Measurements from ENCODE around the gene ZNF654. TPM values are rescaled to one million over a fixed set of nuclear protein-coding genes. Genes with fewer than 3 reads are reported as not detected.
"Not testable (repeated sequence)": the region's sequence is repeated elsewhere in the genome, so short reads cannot be mapped to it uniquely, and the experiment has no call there.

ZNF654 gene
- 10 to 100 TPM; 19.1 to 20.1 TPM for total RNA-seq

- Mint-ChIP-seq H3K27me3 (ENCODE audit: low read depth) (no peaks in the 10 kb centered on the region), H3K27ac (peak within 1 kb of the TSS; percentile 99), H3K4me3 (peak within 1 kb of the TSS; percentile 99 to 100), H3K9me3 (no peaks in the 10 kb centered on the region), H3K4me1 (ENCODE audit: low read depth) (peaks cover 63% of the 10 kb centered on the region), H3K36me3 (ENCODE audit: insufficient read depth in 2 of 2) (peaks cover 16 to 27% of the 10 kb centered on the region in 2 donors)
- ATAC-seq (replicated peaks in 1 of 2) (peak; percentile 93), DNase-seq (peak; percentile 99)
Observed at GRCh38 chr3:88058581-88059379, at the start of gene ZNF654, which contains the start of gene CGGBP1. TSS of gene ZNF654 (plus strand) at chr3:88059255. CDS start at chr3:88059320, 65 bp downstream. TSS of gene CGGBP1 (minus strand) at chr3:88059005. CDS start at chr3:88055976, 3,029 bp downstream.

GRCh38 chr3:88010810-88011209, 48.2 kb upstream of the ZNF654 start:
- ATAC-seq (replicated peaks in 1 of 2), result no peak
- no peak overlapping the region for H3K27ac Mint-ChIP-seq
- H3K4me1 Mint-ChIP-seq (ENCODE audit: low read depth), result no peaks in the 10 kb centered on the region
- no peaks in the 10 kb centered on the region for H3K27me3 Mint-ChIP-seq (ENCODE audit: low read depth)
- no peak for DNase-seq
- no peak overlapping the region for H3K4me3 Mint-ChIP-seq
- H3K9me3 Mint-ChIP-seq, result no peaks in the 10 kb centered on the region
- H3K36me3 Mint-ChIP-seq (ENCODE audit: insufficient read depth in 2 of 2), result no peaks in the 10 kb centered on the region

DNA sequence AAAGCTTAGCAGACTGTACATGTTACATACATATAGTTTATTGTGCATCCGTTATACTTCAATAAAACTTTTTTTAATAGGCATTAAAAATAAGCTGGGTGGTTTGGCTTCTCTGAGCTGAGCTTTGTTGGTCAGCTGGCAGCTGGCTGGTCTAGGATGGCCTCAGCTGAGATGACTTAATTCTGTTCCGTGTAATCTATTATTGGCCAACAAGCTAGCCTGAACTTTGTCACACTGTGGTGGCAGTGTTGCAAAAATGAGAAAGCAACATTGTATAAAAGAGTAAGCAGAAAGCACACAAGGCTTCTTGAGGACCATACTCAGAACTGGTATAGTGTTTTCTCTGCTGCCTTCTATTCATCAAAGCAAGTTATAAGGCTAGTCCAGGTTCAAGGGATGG, 45.5 kb upstream of the ZNF654 start:
- peaks cover 7% of the 10 kb centered on the region for H3K4me1 Mint-ChIP-seq (ENCODE audit: low read depth)
- H3K36me3 Mint-ChIP-seq (ENCODE audit: insufficient read depth in 2 of 2), result no peaks in the 10 kb centered on the region
- no peak overlapping the region for H3K27ac Mint-ChIP-seq
- no peaks in the 10 kb centered on the region for H3K9me3 Mint-ChIP-seq
- DNase-seq (no peak), ATAC-seq (replicated peaks in 1 of 2) (no peak)
- no peaks in the 10 kb centered on the region for H3K27me3 Mint-ChIP-seq (ENCODE audit: low read depth)
- H3K4me3 Mint-ChIP-seq, result no peak overlapping the region

DNA sequence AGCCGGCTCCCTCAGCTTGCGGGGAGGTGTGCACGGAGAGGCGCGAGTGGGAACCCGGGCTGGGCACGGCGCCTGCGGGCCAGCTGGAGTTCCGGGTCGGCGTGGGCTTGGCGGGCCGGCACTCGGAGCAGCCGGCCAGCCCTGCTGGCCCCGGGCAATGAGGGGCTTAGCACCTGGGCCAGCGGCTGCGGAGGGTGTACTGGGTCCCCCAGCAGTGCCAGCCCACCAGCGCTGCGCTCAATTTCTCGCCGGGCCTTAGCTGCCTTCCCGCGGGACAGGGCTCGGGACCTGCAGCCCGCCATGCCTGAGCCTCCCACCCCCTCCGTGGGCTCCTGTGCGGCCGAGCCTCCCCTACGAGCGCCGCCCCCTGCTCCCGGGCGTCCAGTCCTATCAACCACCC, 43.4 kb upstream of the ZNF654 start:
- H3K27me3 Mint-ChIP-seq (ENCODE audit: low read depth); ATAC-seq (replicated peaks in 1 of 2); H3K27ac Mint-ChIP-seq; H3K36me3 Mint-ChIP-seq (ENCODE audit: insufficient read depth in 2 of 2); H3K9me3 Mint-ChIP-seq; H3K4me3 Mint-ChIP-seq; H3K4me1 Mint-ChIP-seq (ENCODE audit: low read depth); DNase-seq: not testable (repeated sequence)

DNA sequence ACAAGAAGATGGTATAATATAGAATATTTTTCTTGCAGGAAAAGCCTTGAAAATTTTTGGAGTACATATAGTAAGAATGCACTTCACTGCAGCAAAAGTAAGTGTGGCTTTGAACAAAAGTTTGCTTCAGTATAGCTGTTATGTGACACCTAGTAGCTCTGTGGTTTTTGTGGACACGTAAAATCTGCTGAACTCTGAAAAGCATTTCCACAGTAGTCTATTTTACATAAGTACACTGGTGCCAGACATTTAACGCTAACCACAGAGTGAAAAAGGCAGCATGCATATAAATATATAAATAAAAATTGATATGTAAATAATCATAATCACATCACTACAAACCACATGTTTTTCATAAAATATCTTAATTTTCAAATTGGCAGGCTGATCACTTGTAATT, 40.0 kb upstream of the ZNF654 start:
- no peaks in the 10 kb centered on the region for H3K27me3 Mint-ChIP-seq (ENCODE audit: low read depth)
- no peak for DNase-seq
- ATAC-seq (replicated peaks in 1 of 2), result peak; percentile 53 to 64
- peaks cover 0 to 3% of the 10 kb centered on the region in 2 donors for H3K9me3 Mint-ChIP-seq
- peaks cover 2% of the 10 kb centered on the region in 2 donors for H3K36me3 Mint-ChIP-seq (ENCODE audit: insufficient read depth in 2 of 2)
- H3K4me3 Mint-ChIP-seq, result no peak overlapping the region
- H3K27ac Mint-ChIP-seq, result no peak overlapping the region
- H3K4me1 Mint-ChIP-seq (ENCODE audit: low read depth), result peaks cover 7% of the 10 kb centered on the region

DNA sequence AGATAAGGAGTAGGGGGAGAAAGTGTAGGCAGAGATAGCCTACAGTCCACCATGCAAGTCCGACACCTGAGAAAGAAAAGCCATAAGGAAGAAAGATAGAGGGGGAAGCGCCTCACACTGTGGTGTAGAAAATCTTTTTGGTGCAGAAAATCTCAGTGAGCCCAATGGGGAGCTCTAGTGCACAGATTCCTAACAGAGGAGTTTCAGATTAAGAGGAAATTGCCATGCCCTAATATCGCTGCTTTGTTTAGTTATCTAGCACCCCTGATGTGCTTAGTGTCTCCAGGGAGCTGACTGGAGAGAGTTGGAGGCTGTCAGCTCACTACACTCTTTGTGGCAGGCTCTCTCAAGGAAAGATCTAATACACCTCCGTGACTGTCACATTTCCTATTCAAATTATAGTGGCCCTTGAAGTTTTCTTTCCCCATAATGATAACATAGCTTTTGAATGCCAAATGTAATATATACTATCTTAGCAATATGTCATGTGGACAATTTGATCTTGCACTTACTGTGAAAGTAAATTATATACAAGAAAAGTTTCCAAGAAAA, 34.0 kb upstream of the ZNF654 start:
- H3K4me3 Mint-ChIP-seq, result no peak overlapping the region
- no peak overlapping the region for H3K27ac Mint-ChIP-seq
- peaks cover 2 to 3% of the 10 kb centered on the region in 2 donors for H3K9me3 Mint-ChIP-seq
- peaks cover 2% of the 10 kb centered on the region in 2 donors for H3K36me3 Mint-ChIP-seq (ENCODE audit: insufficient read depth in 2 of 2)
- no peaks in the 10 kb centered on the region for H3K27me3 Mint-ChIP-seq (ENCODE audit: low read depth)
- ATAC-seq (replicated peaks in 1 of 2) (no peak), DNase-seq (no peak)
- H3K4me1 Mint-ChIP-seq (ENCODE audit: low read depth), result peaks cover 7% of the 10 kb centered on the region

DNA sequence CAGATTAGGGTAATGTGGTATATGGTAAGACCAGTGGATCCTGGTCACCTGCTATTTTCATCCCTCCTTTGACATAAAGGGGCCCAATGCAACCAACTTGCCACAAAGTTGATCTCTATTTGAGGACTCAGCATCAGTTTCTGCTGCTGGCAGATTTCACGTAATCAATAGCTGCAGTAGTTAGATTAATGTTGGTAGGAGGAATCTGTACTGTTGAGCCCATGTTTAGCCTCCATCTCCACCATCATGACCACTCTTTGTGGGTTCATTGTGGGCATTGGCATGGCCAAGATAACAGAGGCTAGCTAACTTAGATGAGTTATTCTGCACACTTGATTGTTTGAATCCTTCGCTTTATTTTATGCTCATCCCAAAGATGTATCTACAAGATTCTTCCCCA, 30.2 kb upstream of the ZNF654 start:
- peaks cover 0 to 2% of the 10 kb centered on the region in 2 donors for H3K9me3 Mint-ChIP-seq
- H3K27ac Mint-ChIP-seq, result no peak overlapping the region
- H3K27me3 Mint-ChIP-seq (ENCODE audit: low read depth), result no peaks in the 10 kb centered on the region
- no peak for DNase-seq
- no peak overlapping the region for H3K4me3 Mint-ChIP-seq
- no peak for ATAC-seq (replicated peaks in 1 of 2)
- no peaks in the 10 kb centered on the region for H3K36me3 Mint-ChIP-seq (ENCODE audit: insufficient read depth in 2 of 2)
- peaks cover 34% of the 10 kb centered on the region for H3K4me1 Mint-ChIP-seq (ENCODE audit: low read depth)

GRCh38 chr3:88030210-88030609, 28.8 kb upstream of the ZNF654 start:
- peak overlapping the region; percentile 96 for H3K27ac Mint-ChIP-seq
- H3K9me3 Mint-ChIP-seq, result peaks cover 0 to 2% of the 10 kb centered on the region in 2 donors
- peaks cover 42% of the 10 kb centered on the region for H3K4me1 Mint-ChIP-seq (ENCODE audit: low read depth)
- H3K4me3 Mint-ChIP-seq, result peak overlapping the region; percentile 30 to 75
- no peaks in the 10 kb centered on the region for H3K27me3 Mint-ChIP-seq (ENCODE audit: low read depth)
- no peaks in the 10 kb centered on the region for H3K36me3 Mint-ChIP-seq (ENCODE audit: insufficient read depth in 2 of 2)
- ATAC-seq (replicated peaks in 1 of 2) (no peak), DNase-seq (no peak)

- ATAC-seq (replicated peaks in 1 of 2), result peak; percentile 81 to 86
Observed at GRCh38 chr3:88031642-88032077, 27.4 kb upstream of the ZNF654 start.

GRCh38 chr3:88032245-88032644, 26.8 kb upstream of the ZNF654 start:
- Mint-ChIP-seq H3K36me3 (ENCODE audit: insufficient read depth in 2 of 2) (no peaks in the 10 kb centered on the region), H3K27ac (peak overlapping the region; percentile 98), H3K4me1 (ENCODE audit: low read depth) (peaks cover 42% of the 10 kb centered on the region), H3K9me3 (peaks cover 0 to 2% of the 10 kb centered on the region in 2 donors), H3K4me3 (peak overlapping the region; percentile 84 to 96), H3K27me3 (ENCODE audit: low read depth) (no peaks in the 10 kb centered on the region)
- no peak for DNase-seq
- peak; percentile 27 to 56 for ATAC-seq (replicated peaks in 1 of 2)

More at GRCh38 chr3:88031642-88032077, 27.4 kb upstream of the ZNF654 start:
- Mint-ChIP-seq H3K27me3 (ENCODE audit: low read depth) (no peaks in the 10 kb centered on the region), H3K9me3 (peaks cover 0 to 2% of the 10 kb centered on the region in 2 donors), H3K27ac (peak overlapping the region; percentile 98), H3K36me3 (ENCODE audit: insufficient read depth in 2 of 2) (no peaks in the 10 kb centered on the region), H3K4me1 (ENCODE audit: low read depth) (peaks cover 42% of the 10 kb centered on the region), H3K4me3 (peak overlapping the region; percentile 84 to 96)
- DNase-seq, result peak; percentile 8 to 18

- Mint-ChIP-seq H3K36me3 (ENCODE audit: insufficient read depth in 2 of 2) (no peaks in the 10 kb centered on the region), H3K4me1 (ENCODE audit: low read depth) (peaks cover 42% of the 10 kb centered on the region), H3K27ac (peak overlapping the region; percentile 80), H3K4me3 (peak overlapping the region; percentile 24 to 64), H3K27me3 (ENCODE audit: low read depth) (no peaks in the 10 kb centered on the region), H3K9me3 (peaks cover 0 to 2% of the 10 kb centered on the region in 2 donors)
- DNase-seq, result no peak
- no peak for ATAC-seq (replicated peaks in 1 of 2)
Observed at GRCh38 chr3:88033079-88033478, 26.0 kb upstream of the ZNF654 start.

- Mint-ChIP-seq H3K4me3 (no peak overlapping the region), H3K27ac (no peak overlapping the region), H3K4me1 (ENCODE audit: low read depth) (peaks cover 42% of the 10 kb centered on the region), H3K36me3 (ENCODE audit: insufficient read depth in 2 of 2) (no peaks in the 10 kb centered on the region), H3K9me3 (peaks cover 0 to 2% of the 10 kb centered on the region in 2 donors), H3K27me3 (ENCODE audit: low read depth) (no peaks in the 10 kb centered on the region)
- DNase-seq, result no peak
- no peak for ATAC-seq (replicated peaks in 1 of 2)
Observed at GRCh38 chr3:88033808-88034207, 25.2 kb upstream of the ZNF654 start.

DNA sequence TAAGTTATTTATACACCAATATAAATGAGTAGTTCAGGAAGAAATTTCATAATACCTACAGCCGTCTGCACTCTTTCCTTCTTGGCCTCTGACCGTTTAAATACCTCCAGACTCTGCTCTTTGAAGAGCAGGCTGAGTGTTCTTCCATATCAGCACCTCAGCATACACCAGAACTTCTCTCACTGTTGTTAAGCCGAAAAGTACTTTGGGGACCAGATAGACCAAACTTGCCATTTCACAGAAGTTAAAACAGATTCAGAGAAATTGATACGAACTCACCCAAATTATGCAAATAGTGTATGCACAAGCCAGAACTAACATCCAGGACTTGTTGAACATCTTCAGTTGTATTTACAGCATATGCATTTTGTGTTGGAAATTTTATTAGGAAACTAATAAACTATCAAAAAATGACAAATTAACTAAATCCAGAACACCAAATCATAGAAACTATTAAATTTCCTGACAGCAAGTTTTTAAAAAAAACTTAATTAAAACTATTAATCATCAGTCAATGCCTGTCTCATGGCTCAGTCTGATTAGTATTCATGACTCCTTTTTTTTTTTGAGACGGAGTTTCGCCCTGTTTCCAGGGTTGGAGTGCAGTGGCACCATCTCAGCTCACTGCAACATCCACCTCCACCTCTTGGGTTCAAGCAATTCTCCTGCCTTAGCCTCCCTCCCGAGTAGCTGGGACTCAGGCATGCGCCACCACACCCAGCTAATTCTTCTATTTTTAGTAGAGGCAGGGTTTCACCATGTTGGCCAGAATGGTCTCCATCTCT, 24.4 kb upstream of the ZNF654 start:
- ATAC-seq (replicated peaks in 1 of 2) (no peak), DNase-seq (no peak)
- peaks cover 38% of the 10 kb centered on the region for H3K4me1 Mint-ChIP-seq (ENCODE audit: low read depth)
- no peaks in the 10 kb centered on the region for H3K36me3 Mint-ChIP-seq (ENCODE audit: insufficient read depth in 2 of 2)
- H3K27me3 Mint-ChIP-seq (ENCODE audit: low read depth), result no peaks in the 10 kb centered on the region
- no peaks in the 10 kb centered on the region for H3K9me3 Mint-ChIP-seq
- peak overlapping the region in 1 of 2 donors; percentile 17 for H3K4me3 Mint-ChIP-seq
- no peak overlapping the region for H3K27ac Mint-ChIP-seq
